ENCODE measurements around the gene ADAMTSL3. TPM values are rescaled to one million over a fixed set of nuclear protein-coding genes. Genes with fewer than 3 reads are reported as not detected.
"Not testable (repeated sequence)": the region's sequence is repeated elsewhere in the genome, so short reads cannot be mapped to it uniquely, and the experiment has no call there.

The ADAMTSL3 gene
- total RNA-seq, 2 donors from 2014 or later = not detected

DNA sequence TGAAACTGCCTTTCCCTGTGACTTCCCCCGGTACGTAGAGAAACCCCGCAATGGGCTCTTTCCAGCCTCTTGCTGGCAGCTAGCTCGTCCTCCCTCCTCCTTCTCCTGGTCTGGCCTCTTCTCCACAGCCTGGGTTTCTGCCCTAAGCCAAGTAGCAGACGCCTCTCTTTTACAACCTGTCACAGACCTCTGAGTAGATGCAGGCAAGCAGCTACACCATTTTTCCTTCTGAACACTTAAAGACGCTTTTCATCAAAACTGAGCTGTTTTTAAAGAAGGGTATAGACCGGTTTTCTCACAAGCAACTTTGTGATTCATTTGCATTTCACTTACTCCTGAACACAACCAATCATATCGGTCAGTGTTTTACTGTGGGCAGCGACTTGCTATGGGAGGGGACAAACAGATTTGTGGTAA is 32.0 kb downstream of the ADAMTSL3 start:
- peaks cover 0 to 9% of the 10 kb centered on the region in 2 donors for H3K9me3 Mint-ChIP-seq
- no peak for DNase-seq (ENCODE audit: low spot score in 2 of 2)
- H3K27ac Mint-ChIP-seq = no peak overlapping the region
- no peaks in the 10 kb centered on the region for H3K36me3 Mint-ChIP-seq
- no peak for ATAC-seq

DNA sequence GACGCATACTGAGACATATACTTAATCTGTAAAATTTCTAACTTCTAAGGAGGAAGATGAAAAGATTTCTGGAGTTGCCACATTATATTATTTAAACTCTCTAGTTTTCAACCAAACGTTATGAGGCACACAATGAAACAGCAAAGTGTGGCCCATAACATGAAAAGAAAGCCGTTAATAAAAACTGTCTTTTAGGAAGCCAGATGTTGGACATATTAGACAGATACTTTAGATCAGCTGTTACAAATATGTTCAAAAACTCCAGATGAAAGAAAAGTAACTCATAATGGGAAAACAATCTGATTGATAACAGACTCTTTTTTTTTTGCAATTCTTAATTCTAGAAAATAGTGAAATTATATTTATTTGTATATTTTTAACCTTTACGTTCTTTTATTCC is 34.3 kb downstream of the ADAMTSL3 start:
- no peak for DNase-seq (ENCODE audit: low spot score in 2 of 2)
- peaks cover 0 to 7% of the 10 kb centered on the region in 2 donors for H3K9me3 Mint-ChIP-seq
- H3K36me3 Mint-ChIP-seq = no peaks in the 10 kb centered on the region
- no peak overlapping the region for H3K27ac Mint-ChIP-seq
- no peak for ATAC-seq

GRCh38 chr15:83690676-83691075 is 36.8 kb downstream of the ADAMTSL3 start:
- Mint-ChIP-seq H3K36me3 (no peaks in the 10 kb centered on the region), H3K27ac (no peak overlapping the region), H3K9me3 (peaks cover 0 to 9% of the 10 kb centered on the region in 2 donors)
- ATAC-seq = no peak
- no peak for DNase-seq (ENCODE audit: low spot score in 2 of 2)

GRCh38 chr15:83692746-83693581 is 39.0 kb downstream of the ADAMTSL3 start:
- ATAC-seq (no peak), DNase-seq (ENCODE audit: low spot score in 2 of 2) (no peak)
- Mint-ChIP-seq H3K27ac (no peak overlapping the region), H3K36me3 (no peaks in the 10 kb centered on the region), H3K9me3 (peaks cover 0 to 9% of the 10 kb centered on the region in 2 donors)

DNA sequence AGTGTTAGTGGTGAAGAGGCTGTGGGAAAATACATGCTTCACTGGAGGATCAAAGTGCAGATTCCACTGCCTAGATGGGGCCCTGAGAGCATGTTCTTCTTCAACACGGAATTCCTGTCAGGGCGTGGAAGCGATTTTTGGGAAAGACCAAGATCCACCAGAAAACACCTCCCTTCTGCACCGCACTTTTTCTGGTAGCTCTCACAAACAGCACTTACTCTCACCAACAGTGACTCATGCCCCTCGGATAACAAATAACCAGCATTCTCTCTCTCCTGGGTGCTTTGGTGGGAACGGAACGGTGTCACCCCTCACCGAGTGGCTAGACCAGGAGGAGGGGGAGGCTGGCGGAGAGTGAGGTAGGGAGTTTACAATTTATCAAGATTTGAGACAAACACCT is 40.1 kb downstream of the ADAMTSL3 start:
- DNase-seq (ENCODE audit: low spot score in 2 of 2) = no peak
- Mint-ChIP-seq H3K36me3 (no peaks in the 10 kb centered on the region), H3K27ac (no peak overlapping the region), H3K9me3 (peaks cover 7 to 9% of the 10 kb centered on the region in 2 donors)
- ATAC-seq = no peak

DNA sequence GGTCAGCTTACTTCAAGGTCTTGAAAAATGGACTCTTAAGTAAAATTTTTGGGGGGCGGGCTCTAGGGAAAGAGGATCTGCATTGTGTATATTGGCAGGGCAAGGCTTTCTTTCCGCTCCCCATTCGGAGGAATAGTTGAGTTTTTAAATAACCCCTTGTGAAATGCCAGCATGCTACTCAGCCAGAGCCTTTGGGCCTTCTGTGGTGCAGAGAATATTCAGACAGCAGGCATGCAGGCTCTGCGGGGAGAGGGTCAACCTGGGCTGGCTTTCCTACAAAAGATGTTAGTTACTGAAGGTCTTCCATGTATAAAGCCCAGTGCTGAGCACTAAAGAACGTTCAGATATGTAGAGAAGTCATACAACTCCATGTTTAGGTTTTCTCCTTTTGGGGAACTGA is 40.6 kb downstream of the ADAMTSL3 start:
- ATAC-seq = no peak
- H3K9me3 Mint-ChIP-seq = peaks cover 7 to 9% of the 10 kb centered on the region in 2 donors
- DNase-seq (ENCODE audit: low spot score in 2 of 2) = no peak
- no peaks in the 10 kb centered on the region for H3K36me3 Mint-ChIP-seq
- no peak overlapping the region for H3K27ac Mint-ChIP-seq

DNA sequence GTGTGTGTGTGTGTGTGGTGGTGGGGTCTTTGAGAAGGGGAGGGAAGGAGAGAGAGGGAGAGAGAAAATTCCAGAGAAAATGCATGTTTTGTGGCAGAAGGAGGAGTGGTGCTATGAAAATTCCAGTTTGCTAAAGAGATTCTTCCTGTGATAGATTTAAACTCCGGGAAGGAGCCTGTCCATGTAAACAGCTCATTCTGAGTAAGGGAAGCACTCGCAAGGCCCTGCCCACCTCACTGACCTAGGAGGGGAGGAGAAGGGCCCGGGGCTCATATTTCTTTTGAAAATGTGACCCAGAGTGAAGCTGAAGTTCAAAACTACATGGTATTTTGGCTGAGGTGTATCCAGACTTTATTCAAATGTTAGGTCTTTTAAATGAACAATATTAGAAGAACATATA is 41.3 kb downstream of the ADAMTSL3 start:
- H3K27ac Mint-ChIP-seq = no peak overlapping the region
- no peak for ATAC-seq
- H3K36me3 Mint-ChIP-seq = no peaks in the 10 kb centered on the region
- H3K9me3 Mint-ChIP-seq = peaks cover 7 to 8% of the 10 kb centered on the region in 2 donors
- no peak for DNase-seq (ENCODE audit: low spot score in 2 of 2)

- ATAC-seq = no peak
- no peaks in the 10 kb centered on the region for H3K36me3 Mint-ChIP-seq
- H3K27ac Mint-ChIP-seq = no peak overlapping the region
- no peak for DNase-seq (ENCODE audit: low spot score in 2 of 2)
- H3K9me3 Mint-ChIP-seq = peaks cover 5 to 7% of the 10 kb centered on the region in 2 donors
Measured at GRCh38 chr15:83695901-83696425, 42.0 kb downstream of the ADAMTSL3 start.

- ATAC-seq (no peak), DNase-seq (ENCODE audit: low spot score in 2 of 2) (no peak)
- H3K36me3 Mint-ChIP-seq = no peaks in the 10 kb centered on the region
- H3K27ac Mint-ChIP-seq = no peak overlapping the region
- H3K9me3 Mint-ChIP-seq = peaks cover 5 to 7% of the 10 kb centered on the region in 2 donors
Measured at GRCh38 chr15:83697716-83698115, 43.8 kb downstream of the ADAMTSL3 start.

GRCh38 chr15:83698294-83698693 is 44.4 kb downstream of the ADAMTSL3 start:
- Mint-ChIP-seq H3K9me3 (peaks cover 5 to 7% of the 10 kb centered on the region in 2 donors), H3K27ac (no peak overlapping the region), H3K36me3 (no peaks in the 10 kb centered on the region)
- no peak for ATAC-seq
- no peak for DNase-seq (ENCODE audit: low spot score in 2 of 2)

DNA sequence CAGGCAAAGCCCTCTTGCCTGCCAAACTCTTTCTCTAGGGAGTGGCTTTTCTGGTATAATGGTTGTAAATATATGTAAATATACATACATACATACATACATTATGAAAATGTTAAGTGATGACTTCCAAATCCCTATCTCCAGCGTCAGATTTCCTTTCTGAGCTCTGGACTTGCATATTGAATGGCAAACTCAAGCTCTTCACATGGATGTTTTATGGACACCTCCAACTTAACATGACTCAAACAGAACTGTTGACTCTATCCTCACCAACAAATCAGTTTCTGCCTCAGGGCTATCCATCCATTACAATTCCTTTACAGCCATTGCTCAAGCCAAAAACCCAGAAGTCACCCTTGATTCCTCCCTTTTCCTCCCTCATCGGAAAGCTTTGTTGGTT is 45.1 kb downstream of the ADAMTSL3 start:
- Mint-ChIP-seq H3K9me3 (peaks cover 5 to 7% of the 10 kb centered on the region in 2 donors), H3K36me3 (no peaks in the 10 kb centered on the region), H3K27ac (no peak overlapping the region)
- ATAC-seq (no peak), DNase-seq (ENCODE audit: low spot score in 2 of 2) (no peak)

- no peak for DNase-seq (ENCODE audit: low spot score in 2 of 2)
- Mint-ChIP-seq H3K27ac (no peak overlapping the region), H3K9me3 (peaks cover under 1 to 7% of the 10 kb centered on the region in 2 donors), H3K36me3 (no peaks in the 10 kb centered on the region)
- ATAC-seq = no peak
Measured at GRCh38 chr15:83700082-83700481, 46.2 kb downstream of the ADAMTSL3 start.

DNA sequence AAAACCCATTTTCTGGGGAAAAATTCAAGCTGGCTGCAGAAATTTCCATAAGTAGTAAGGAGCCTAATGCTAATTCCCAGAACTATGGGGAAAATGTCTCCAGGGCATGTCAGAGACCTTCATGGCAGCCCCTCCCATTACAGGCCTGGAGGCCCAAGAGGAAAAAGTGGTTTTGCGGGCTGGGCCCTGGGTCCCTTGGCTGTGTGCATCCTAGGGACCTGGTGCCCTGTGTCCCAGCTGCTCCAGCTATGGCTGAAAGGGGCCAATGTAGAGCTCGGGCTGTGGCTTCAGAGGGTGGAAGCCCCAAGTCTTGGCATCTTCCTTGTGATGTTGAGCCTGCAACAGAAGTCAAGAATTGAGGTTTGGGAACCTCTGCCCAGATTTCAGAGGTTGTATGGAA is 48.4 kb downstream of the ADAMTSL3 start:
- H3K27ac Mint-ChIP-seq; H3K9me3 Mint-ChIP-seq; DNase-seq (ENCODE audit: low spot score in 2 of 2); H3K36me3 Mint-ChIP-seq; ATAC-seq: not testable (repeated sequence)

DNA sequence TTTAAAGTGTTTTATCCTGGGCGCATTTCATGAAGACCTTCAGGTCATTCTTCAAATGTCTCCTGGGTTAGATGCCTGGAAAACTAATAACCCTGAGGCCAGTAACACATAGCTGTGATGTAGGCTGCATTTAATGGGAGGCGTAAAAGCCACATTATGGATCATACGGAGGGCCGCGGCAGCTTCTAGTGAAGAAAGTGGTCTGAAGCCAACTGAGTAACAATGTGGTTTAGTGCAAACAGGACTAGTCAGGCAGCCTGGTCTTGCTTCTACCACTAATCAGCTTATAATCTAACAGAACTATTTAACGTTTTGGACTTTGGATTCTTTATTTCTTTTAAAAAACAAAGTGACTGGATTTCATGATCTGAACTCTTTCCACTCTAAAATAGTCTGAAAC is 54.4 kb downstream of the ADAMTSL3 start:
- ATAC-seq (no peak), DNase-seq (ENCODE audit: low spot score in 2 of 2) (no peak)
- Mint-ChIP-seq H3K27ac (no peak overlapping the region), H3K9me3 (no peaks in the 10 kb centered on the region), H3K36me3 (no peaks in the 10 kb centered on the region)

DNA sequence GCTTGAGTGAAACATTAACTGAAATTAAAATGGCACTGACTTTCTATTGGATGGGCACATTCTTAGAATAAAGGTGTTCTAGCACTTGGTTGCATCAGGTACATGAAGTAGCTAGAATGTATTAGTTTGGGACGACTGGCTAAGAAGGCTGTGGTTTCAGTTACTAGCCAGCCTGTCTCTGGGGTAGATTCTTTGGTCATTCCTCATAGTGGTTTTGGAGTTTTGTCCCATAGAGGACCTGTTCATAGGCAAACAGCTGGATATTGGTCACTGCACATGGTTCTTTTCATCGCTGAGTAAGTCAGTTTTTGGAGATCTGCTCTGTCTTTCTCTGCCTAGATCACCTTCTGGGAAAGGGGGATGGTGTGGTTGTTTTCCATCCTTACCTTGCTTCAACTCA is 55.3 kb downstream of the ADAMTSL3 start:
- DNase-seq (ENCODE audit: low spot score in 2 of 2) (no peak), ATAC-seq (no peak)
- Mint-ChIP-seq H3K36me3 (no peaks in the 10 kb centered on the region), H3K27ac (no peak overlapping the region), H3K9me3 (no peaks in the 10 kb centered on the region)

- Mint-ChIP-seq H3K27ac (no peak overlapping the region), H3K9me3 (no peaks in the 10 kb centered on the region), H3K36me3 (no peaks in the 10 kb centered on the region)
- ATAC-seq (no peak), DNase-seq (ENCODE audit: low spot score in 2 of 2) (no peak)
Measured at GRCh38 chr15:83709811-83710210, 55.9 kb downstream of the ADAMTSL3 start.

DNA sequence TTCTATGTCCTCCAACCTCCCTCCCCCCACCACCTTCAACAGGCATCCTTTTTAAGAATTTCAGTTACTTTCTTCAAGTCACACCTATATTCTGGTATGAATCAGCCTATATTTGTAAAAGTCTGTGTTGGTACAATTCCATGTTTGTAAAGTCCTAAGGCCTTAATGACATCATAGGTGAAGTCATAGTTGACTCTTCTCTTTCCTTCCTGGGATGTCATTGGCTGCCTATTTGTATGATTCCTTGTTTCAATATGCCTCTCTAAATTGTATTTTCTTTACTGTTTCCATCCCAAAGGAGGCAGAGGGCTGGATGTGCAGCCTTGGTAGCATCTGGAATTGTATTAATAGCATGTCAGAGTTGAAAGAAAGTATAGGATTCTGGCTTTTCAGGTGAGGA is 56.5 kb downstream of the ADAMTSL3 start:
- H3K27ac Mint-ChIP-seq = no peak overlapping the region
- DNase-seq (ENCODE audit: low spot score in 2 of 2) (no peak), ATAC-seq (no peak)
- H3K9me3 Mint-ChIP-seq = no peaks in the 10 kb centered on the region
- no peaks in the 10 kb centered on the region for H3K36me3 Mint-ChIP-seq

DNA sequence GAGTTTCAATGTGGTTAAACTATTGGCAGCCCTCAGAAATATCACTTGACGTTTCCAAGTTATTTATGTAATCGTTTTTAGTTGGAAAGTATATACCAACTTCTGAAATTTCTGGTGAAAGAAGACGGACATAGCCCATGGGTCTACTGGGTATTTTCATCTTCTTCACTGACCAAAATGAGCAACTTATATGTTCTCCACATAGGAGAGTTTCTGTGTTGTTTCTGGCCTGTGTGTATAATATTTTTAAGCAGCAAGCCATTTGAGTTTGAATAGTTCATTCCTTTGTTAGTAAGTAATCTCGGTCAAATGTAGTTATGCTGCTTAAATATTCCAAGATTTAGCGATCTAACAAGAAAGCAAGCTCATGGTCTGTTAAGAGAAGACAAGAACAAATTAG is 57.3 kb downstream of the ADAMTSL3 start:
- H3K36me3 Mint-ChIP-seq = no peaks in the 10 kb centered on the region
- ATAC-seq (no peak), DNase-seq (ENCODE audit: low spot score in 2 of 2) (no peak)
- H3K27ac Mint-ChIP-seq = no peak overlapping the region
- no peaks in the 10 kb centered on the region for H3K9me3 Mint-ChIP-seq
